BLaER1 treated with 17β-estradiol and CSF1 and Interleukin-3, amounts not matched to agents 10 nM and 100 nM (cell line): ENCODE measurements around the gene SORCS2.

Experiments
- H3K27ac ChIP-seq, 11 experiments: shearing (Covaris generic); formaldehyde crosslinking; 2 replicates each; pipeline ENCODE4 v1.8.1; 2022
- H3K27me3 ChIP-seq, 11 experiments: shearing (Covaris generic); formaldehyde crosslinking; 2 replicates each; pipeline ENCODE4 v1.8.1; 2022
- H3K36me3 ChIP-seq, 11 experiments: shearing (Covaris generic); formaldehyde crosslinking; 2 replicates each; pipeline ENCODE4 v1.8.1; 2022
- H3K4me1 ChIP-seq, 10 experiments: shearing (Covaris generic); formaldehyde crosslinking; 2 replicates each; pipeline ENCODE4 v1.8.1; 2022
- H3K4me2 ChIP-seq, 11 experiments: shearing (Covaris generic); formaldehyde crosslinking; 2 replicates each; pipeline ENCODE4 v1.8.1; 2022
- H3K4me3 ChIP-seq, 10 experiments: shearing (Covaris generic); formaldehyde crosslinking; 2 replicates each; pipeline ENCODE4 v1.8.1; 2022
- H3K9ac ChIP-seq, 11 experiments: shearing (Covaris generic); formaldehyde crosslinking; 2 replicates each; pipeline ENCODE4 v1.8.1; 2022
- H3K9me3 ChIP-seq, 11 experiments: shearing (Covaris generic); formaldehyde crosslinking; replicated peaks in 1 of 11; 2 replicates each; pipeline ENCODE4 v1.8.1; 2022
- H4K20me1 ChIP-seq, 11 experiments: shearing (Covaris generic); formaldehyde crosslinking; 2 replicates each; pipeline ENCODE4 v1.8.1; 2022
- Cebpa-rat ChIP-seq, 11 experiments: shearing (Covaris generic); IDR thresholded peaks; 2 replicates each; pipeline ENCODE4 v1.8.1; 2022

The SORCS2 gene

DNA sequence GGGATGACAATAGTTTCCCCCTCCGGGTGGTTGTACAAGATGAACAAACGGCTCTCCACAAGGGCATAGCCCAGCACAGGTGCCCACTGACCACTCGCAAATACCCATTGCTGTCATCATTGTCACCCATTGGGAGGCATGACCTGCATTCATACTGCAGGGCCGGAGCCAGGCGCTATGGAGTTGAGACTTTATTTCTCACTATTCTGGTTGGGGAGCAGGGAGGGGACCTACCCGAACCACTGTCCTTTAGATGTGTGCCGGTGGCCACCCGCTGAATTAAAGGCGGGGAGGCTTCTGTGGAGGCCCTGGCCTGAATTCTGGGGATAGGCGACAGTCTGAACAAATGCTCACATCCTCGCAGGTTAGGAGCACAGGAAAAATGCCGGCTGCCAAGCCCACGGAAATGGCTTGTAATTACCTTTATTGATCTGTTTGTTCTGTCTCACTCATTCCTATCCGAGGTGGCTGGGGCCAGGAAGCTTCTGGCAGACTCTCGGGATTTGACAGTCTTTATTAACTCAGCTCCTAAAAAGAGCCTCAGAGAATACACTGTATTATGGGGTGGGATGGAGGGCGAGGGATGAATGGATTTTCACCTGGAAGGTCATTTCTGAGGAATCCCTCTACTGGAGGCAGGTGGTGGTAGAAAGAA lies 367.5 kb downstream of the SORCS2 start:
- H3K27ac ChIP-seq, result no peak overlapping the region
- H4K20me1 ChIP-seq, result no peaks in the 10 kb centered on the region; a peak in 1 of 22 replicates
- H3K4me2 ChIP-seq, result no peak overlapping the region
- H3K27me3 ChIP-seq, result no peaks in the 10 kb centered on the region
- no peak overlapping the region for H3K4me3 ChIP-seq
- TF ChIP-seq Cebpa-rat (IDR thresholded peaks at IDR 0.05), result no peak
- peaks cover 14 to 57% (median 25%) of the 10 kb centered on the region in 11 experiments for H3K9me3 ChIP-seq
- H3K4me1 ChIP-seq, result no peaks in the 10 kb centered on the region
- H3K9ac ChIP-seq, result no peak overlapping the region
- no peaks in the 10 kb centered on the region; a peak in 3 of 22 replicates for H3K36me3 ChIP-seq

DNA sequence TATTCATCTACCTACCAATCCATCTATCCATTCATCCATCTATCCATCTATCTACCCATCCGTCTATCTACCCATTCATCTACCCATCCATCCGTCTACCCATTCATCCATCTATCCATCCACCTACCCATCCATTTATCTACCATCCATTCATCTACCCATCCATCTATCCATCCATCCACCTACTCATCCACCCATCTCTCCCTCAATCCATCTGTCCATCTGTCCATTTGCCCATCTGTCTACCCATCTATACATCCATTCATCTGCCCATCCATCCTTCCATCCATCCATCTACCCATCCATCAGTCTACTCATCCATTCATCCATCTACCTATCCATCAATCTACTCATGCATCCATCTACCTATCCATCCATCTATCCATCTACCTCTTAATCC lies 369.2 kb downstream of the SORCS2 start:
- H3K9me3 ChIP-seq, result peaks cover 0 to 45% (median 14%) of the 10 kb centered on the region in 11 experiments; a peak in 12 of 22 replicates
- no peaks in the 10 kb centered on the region for H3K27me3 ChIP-seq
- no peak for TF ChIP-seq Cebpa-rat (IDR thresholded peaks at IDR 0.05)
- no peaks in the 10 kb centered on the region for H3K36me3 ChIP-seq
- H3K4me1 ChIP-seq, result no peaks in the 10 kb centered on the region
- H3K4me3 ChIP-seq, result no peak overlapping the region
- no peak overlapping the region for H3K9ac ChIP-seq
- no peak overlapping the region for H3K27ac ChIP-seq
- H4K20me1 ChIP-seq, result no peaks in the 10 kb centered on the region; a peak in 1 of 22 replicates
- no peak overlapping the region for H3K4me2 ChIP-seq

DNA sequence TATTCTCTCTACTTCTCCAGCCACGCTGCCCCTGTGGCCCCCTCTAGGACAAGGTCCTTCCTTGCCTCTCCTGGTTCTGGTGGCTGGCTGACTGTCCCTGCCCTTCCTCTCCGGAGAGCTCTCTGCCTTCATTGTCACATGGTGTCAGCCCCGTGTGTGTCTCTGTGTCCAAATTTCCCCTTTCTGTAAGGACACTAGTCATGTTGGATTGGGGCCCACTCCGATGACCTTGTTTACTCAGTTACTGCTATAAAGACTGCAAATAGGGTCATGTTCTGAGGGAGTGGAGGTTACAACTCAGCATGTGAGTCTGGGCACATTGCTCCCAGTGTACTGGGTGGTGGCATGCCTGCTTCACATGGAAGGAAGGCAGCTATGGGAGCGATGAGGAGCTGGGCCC lies 371.9 kb downstream of the SORCS2 start:
- Histone ChIP-seq H3K4me2 (no peak overlapping the region), H3K36me3 (0 out of 22 replicates have a peak, but pooled peaks cover 0 to 4% (median 0%) of the 10 kb centered on the region in 11 experiments), H3K9ac (no peak overlapping the region), H4K20me1 (no peaks in the 10 kb centered on the region; a peak in 1 of 22 replicates), H3K27ac (no peak overlapping the region), H3K27me3 (no peaks in the 10 kb centered on the region), H3K4me1 (no peaks in the 10 kb centered on the region), H3K9me3 (peaks cover 0 to 64% (median 29%) of the 10 kb centered on the region in 11 experiments; a peak in 17 of 22 replicates), H3K4me3 (no peak overlapping the region)
- TF ChIP-seq Cebpa-rat (IDR thresholded peaks at IDR 0.05), result no peak

DNA sequence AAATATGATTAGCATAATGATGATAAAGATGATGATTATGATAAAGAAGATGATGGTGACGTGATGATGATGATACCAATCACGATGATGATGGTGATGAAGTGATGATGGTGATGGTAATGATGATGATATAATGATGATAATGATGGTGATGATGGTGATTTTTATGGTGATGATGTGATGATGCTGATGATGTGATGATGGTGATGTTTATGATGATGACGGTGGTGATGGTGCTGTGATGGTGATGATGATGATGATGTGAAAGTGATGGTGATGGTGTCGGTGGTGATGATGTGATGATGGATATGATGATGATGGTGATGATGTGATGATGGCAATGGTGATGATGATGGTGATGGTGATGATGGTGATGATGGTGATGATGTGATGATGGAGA lies 373.1 kb downstream of the SORCS2 start:
- H3K4me1 ChIP-seq, result no peaks in the 10 kb centered on the region
- no peak for TF ChIP-seq Cebpa-rat (IDR thresholded peaks at IDR 0.05)
- H3K27ac ChIP-seq, result no peak overlapping the region
- no peak overlapping the region for H3K9ac ChIP-seq
- H3K9me3 ChIP-seq, result peaks cover 0 to 64% (median 28%) of the 10 kb centered on the region in 11 experiments; a peak in 17 of 22 replicates
- H3K27me3 ChIP-seq, result no peaks in the 10 kb centered on the region
- H4K20me1 ChIP-seq, result no peaks in the 10 kb centered on the region; a peak in 1 of 22 replicates
- 0 out of 22 replicates have a peak, but pooled peaks cover 0 to 4% (median 0%) of the 10 kb centered on the region in 11 experiments for H3K36me3 ChIP-seq
- no peak overlapping the region for H3K4me3 ChIP-seq
- H3K4me2 ChIP-seq, result no peak overlapping the region

DNA sequence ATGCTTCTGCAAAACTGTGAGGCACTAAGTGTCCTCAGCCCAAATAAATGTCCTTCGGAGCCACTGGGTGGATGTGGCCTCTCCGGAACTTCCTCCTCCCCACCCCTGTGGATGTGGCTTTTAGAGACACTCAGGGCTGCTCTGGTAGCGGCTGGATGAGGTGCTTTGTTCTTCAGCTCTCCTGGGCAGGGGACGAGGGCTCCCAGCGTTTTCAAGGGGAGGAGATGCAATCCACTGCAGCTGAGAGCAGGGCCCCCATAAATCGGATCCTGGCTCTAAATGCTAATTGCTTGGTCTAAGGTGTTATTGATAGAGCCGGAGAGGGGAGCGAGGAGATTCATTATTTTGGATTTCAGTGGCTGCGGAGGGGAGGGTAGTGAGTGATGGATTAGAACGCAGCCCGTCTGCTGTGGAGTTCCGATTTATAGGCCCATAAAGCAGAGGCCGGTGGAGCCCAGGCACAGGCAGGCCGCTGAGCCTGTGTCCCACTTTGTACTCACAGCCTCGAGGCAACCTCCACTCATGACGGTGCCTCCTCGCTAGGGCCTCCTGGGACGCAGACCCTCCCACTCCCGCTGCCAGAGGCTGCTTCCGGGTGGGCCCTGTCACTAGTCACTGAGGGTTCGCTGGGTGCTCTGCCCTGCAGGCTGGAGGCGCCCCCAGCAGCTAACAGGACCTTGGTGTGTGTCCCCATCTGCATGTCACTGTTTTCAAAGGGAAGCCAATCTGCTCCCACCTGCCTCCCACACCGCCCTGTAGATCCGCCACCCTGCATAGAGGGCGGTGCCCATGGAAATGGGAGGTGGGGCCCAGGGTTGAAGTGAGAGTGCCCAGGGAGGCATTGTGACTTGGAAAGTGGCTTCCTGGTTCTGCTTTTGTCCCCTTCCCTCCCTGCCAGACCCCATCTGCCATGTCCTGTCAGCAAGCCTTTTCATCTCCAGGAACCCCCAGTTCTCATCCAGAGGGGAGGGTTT lies 377.8 kb downstream of the SORCS2 start:
- Histone ChIP-seq H3K4me1 (peaks cover 0 to 16% (median 6%) of the 10 kb centered on the region in 10 experiments; a peak in 11 of 20 replicates), H3K4me3 (no peak overlapping the region), H3K36me3 (peaks cover 0 to 7% (median 0%) of the 10 kb centered on the region in 11 experiments; a peak in 6 of 22 replicates), H4K20me1 (no peaks in the 10 kb centered on the region), H3K27me3 (no peaks in the 10 kb centered on the region), H3K27ac (no peak overlapping the region), H3K9me3 (peaks cover 16 to 89% (median 42%) of the 10 kb centered on the region in 11 experiments), H3K9ac (no peak overlapping the region), H3K4me2 (no peak overlapping the region)
- TF ChIP-seq Cebpa-rat (IDR thresholded peaks at IDR 0.05), result no peak

DNA sequence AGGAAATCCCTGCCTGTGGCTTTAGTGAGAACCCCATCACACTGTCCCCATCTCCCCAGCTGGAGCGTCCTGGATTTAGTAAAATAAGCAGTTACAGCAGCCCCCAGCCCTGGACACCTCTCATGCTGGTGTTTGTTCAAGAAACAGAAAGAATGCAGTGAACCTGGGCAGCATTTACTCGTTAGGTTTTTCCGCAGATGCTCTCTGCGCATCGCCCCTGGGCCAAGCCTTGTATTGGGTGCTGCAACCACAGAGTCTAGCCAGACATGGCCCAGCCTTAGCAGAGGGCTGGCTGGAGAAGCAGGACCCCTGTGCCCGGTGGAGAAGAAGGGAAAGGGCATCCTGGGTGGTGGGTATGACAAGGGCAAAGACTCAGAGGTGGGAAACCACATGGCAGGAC lies 378.7 kb downstream of the SORCS2 start:
- peaks cover 0 to 16% (median 6%) of the 10 kb centered on the region in 10 experiments; a peak in 11 of 20 replicates for H3K4me1 ChIP-seq
- peaks cover 25 to 98% (median 51%) of the 10 kb centered on the region in 11 experiments for H3K9me3 ChIP-seq
- TF ChIP-seq Cebpa-rat (IDR thresholded peaks at IDR 0.05), result no peak
- H4K20me1 ChIP-seq, result no peaks in the 10 kb centered on the region
- H3K4me3 ChIP-seq, result no peak overlapping the region
- H3K4me2 ChIP-seq, result no peak overlapping the region
- no peak overlapping the region for H3K9ac ChIP-seq
- H3K36me3 ChIP-seq, result peaks cover 0 to 14% (median 5%) of the 10 kb centered on the region in 11 experiments; a peak in 11 of 22 replicates
- no peaks in the 10 kb centered on the region for H3K27me3 ChIP-seq
- H3K27ac ChIP-seq, result no peak overlapping the region

DNA sequence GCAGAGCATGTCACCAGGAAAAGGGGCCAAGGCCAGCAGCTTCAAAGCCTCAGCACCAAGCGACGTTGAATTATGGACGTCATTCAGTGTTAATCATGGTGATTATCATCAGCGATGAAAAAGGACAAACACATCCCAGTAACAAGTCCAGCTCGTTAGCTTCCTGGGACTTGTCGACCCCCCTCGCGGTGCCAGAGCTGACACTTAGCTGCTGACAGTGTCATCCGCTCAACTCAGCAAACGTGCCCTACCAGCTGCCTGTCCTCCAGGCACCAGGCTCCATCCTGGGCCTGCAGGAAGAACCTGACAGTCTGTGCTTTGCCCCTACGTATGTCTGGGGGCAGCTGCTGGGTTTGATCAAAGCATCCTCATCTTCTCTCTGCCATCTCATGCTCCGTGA lies 379.4 kb downstream of the SORCS2 start:
- Histone ChIP-seq H3K9me3 (peaks cover 26 to 100% (median 52%) of the 10 kb centered on the region in 11 experiments), H3K27me3 (no peaks in the 10 kb centered on the region), H3K9ac (no peak overlapping the region), H3K4me3 (no peak overlapping the region), H3K27ac (no peak overlapping the region), H4K20me1 (no peaks in the 10 kb centered on the region), H3K4me2 (no peak overlapping the region), H3K4me1 (peaks cover 0 to 16% (median 6%) of the 10 kb centered on the region in 10 experiments; a peak in 11 of 20 replicates), H3K36me3 (peaks cover 0 to 21% (median 12%) of the 10 kb centered on the region in 11 experiments; a peak in 15 of 22 replicates)
- no peak for TF ChIP-seq Cebpa-rat (IDR thresholded peaks at IDR 0.05)

DNA sequence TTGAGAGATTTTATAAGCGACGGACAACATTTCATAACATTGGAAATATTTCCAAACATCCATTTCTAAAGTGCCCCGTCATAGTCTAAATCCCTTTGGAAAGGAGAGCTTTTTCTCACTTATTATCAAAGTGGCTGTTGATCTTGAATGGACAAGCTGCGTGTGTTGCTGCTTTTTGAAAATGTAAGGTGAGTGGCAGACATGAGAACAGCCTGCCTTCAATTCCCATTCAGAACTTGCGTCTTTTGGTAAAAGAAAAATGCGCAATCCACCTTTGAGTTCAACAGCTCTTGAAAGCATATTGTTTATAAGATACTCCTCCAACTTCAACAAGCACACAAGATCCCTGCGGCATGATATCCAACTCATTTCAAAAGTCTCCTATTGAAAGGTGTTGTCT lies 380.6 kb downstream of the SORCS2 start:
- no peak overlapping the region for H3K27ac ChIP-seq
- H3K9ac ChIP-seq, result no peak overlapping the region
- peaks cover 0 to 16% (median 6%) of the 10 kb centered on the region in 10 experiments; a peak in 11 of 20 replicates for H3K4me1 ChIP-seq
- peaks cover 38 to 100% (median 54%) of the 10 kb centered on the region in 11 experiments for H3K9me3 ChIP-seq
- no peaks in the 10 kb centered on the region for H3K27me3 ChIP-seq
- H3K4me2 ChIP-seq, result no peak overlapping the region
- no peak overlapping the region for H3K4me3 ChIP-seq
- no peaks in the 10 kb centered on the region for H4K20me1 ChIP-seq
- TF ChIP-seq Cebpa-rat (IDR thresholded peaks at IDR 0.05), result no peak
- H3K36me3 ChIP-seq, result peaks cover 0 to 32% (median 16%) of the 10 kb centered on the region in 11 experiments; a peak in 17 of 22 replicates
